H1 (cell line): ENCODE data around the gene PSMD9. TPM values are rescaled to one million over a fixed set of nuclear protein-coding genes. Genes with fewer than 3 reads are reported as not detected.

ENCODE experiments used
- BCL11A ChIP-seq, 2 experiments: IDR thresholded peaks; one replicate each; pipeline ENCODE4 v1.6.1; 2011; ENCODE audit warnings: low read depth in 2 of 2, low read length in 2 of 2, mild to moderate bottlenecking in 2 of 2
- CBX5 ChIP-seq: fragments of 300-800, 300-1000 bp; sonication (generic); IDR thresholded peaks from 2 replicates; pipeline ENCODE4 v1.7.1; 2016; ENCODE audit warnings: antibody characterized with exemption, low read length, low read depth
- CHD7 ChIP-seq: fragments of 300-600 bp; sonication (generic); IDR thresholded peaks from 2 replicates; pipeline ENCODE4 v1.7.1; 2012; ENCODE audit warnings: low read length, moderate library complexity, mild to moderate bottlenecking, inconsistent platforms; ENCODE audit not compliant: insufficient replicate concordance
- E2F6 ChIP-seq: IDR thresholded peaks from 2 replicates; pipeline ENCODE4 v1.6.1; 2012; ENCODE audit warnings: inconsistent platforms
- KDM1A ChIP-seq: fragments of 200-600, 300-600 bp; sonication (generic); IDR thresholded peaks from 2 replicates; pipeline ENCODE4 v1.7.1; 2016; ENCODE audit warnings: mild to moderate bottlenecking, low read length, borderline replicate concordance
- NRF1 ChIP-seq: IDR thresholded peaks from 2 replicates; pipeline ENCODE4 v1.6.1; 2011; ENCODE audit warnings: mild to moderate bottlenecking, low read depth, low read length, improper control_type of control experiment
- PHF8 ChIP-seq: fragments of 200-600 bp; sonication (generic); conservative IDR thresholded peaks from 2 replicates; pipeline ENCODE4 v1.7.1; 2012; ENCODE audit warnings: low read depth, mild to moderate bottlenecking, inconsistent platforms, low read length, moderate library complexity
- RBBP5 ChIP-seq: IDR thresholded peaks from 2 replicates; pipeline ENCODE4 v1.7.1; 2012; ENCODE audit warnings: low read depth, mild to moderate bottlenecking, inconsistent platforms, low read length, moderate library complexity, borderline replicate concordance
- TBP ChIP-seq: IDR thresholded peaks from 2 replicates; pipeline ENCODE4 v1.6.1; 2011; ENCODE audit warnings: low read depth, low read length, improper control_type of control experiment
- polyA plus RNA-seq, 7 experiments: library from polyadenylated mRNA; depleted of rRNA in 3 of 7; stranded (reverse) in 5 of 7; unstranded in 2 of 7; fragments of >200 nt in 5 of 7; fragments of 200-250 nt in 2 of 7; gene quantifications; 1 replicate in 5 of 7; 2 replicates in 1 of 7; 4 replicates in 1 of 7; pipeline versions ENCODE4 v1.2.1 to v1.2.3, GENCODE V29; 2011 to 2013; ENCODE audit warnings: missing spikeins in 2 of 7, mixed read lengths in 2 of 7
- total RNA-seq: library from RNA; stranded (reverse); fragmentation: NEBNext Ultra II Directional; extraction: Animal tissue kit (Norgen Biotek cat#: 25700); gene quantifications from 2 replicates; pipeline ENCODE4 v1.2.1, GENCODE V29; 2021

PSMD9 gene
- total and polyA plus RNA-seq, 2 of the 8 experiments (the other 6 are each of a cell fraction or from before 2014, with no cell fraction given), result 28.8 to 36.1 TPM

- TF ChIP-seq BCL11A (IDR thresholded peaks at IDR 0.05; ENCODE audit: low read depth in 2 of 2, low read length in 2 of 2), result no peak
- TF ChIP-seq NRF1, result no peak
- TF ChIP-seq PHF8, result no peak
- TF ChIP-seq RBBP5, result 0 out of 2 replicates have a peak, but pooled peaks have one; percentile 40
- TF ChIP-seq CHD7, result no peak
- peak; percentile 58; the same call in 1 of the 2 replicates for TF ChIP-seq TBP
- no peak for TF ChIP-seq KDM1A
- TF ChIP-seq CBX5, result no peak
- peak; percentile 84 for TF ChIP-seq E2F6
Observed at GRCh38 chr12:121917950-121918678, 29.5 kb downstream of the PSMD9 start, which contains the start of gene CFAP251 (continued).
